Measurements from ENCODE around the gene ASNSD1. TPM values are rescaled to one million over a fixed set of nuclear protein-coding genes. Genes with fewer than 3 reads are reported as not detected.

Gene ASNSD1
- polyA plus RNA-seq, 1 of the 3 experiments (the other 2 are of a cell fraction) = 15.5 TPM

DNA sequence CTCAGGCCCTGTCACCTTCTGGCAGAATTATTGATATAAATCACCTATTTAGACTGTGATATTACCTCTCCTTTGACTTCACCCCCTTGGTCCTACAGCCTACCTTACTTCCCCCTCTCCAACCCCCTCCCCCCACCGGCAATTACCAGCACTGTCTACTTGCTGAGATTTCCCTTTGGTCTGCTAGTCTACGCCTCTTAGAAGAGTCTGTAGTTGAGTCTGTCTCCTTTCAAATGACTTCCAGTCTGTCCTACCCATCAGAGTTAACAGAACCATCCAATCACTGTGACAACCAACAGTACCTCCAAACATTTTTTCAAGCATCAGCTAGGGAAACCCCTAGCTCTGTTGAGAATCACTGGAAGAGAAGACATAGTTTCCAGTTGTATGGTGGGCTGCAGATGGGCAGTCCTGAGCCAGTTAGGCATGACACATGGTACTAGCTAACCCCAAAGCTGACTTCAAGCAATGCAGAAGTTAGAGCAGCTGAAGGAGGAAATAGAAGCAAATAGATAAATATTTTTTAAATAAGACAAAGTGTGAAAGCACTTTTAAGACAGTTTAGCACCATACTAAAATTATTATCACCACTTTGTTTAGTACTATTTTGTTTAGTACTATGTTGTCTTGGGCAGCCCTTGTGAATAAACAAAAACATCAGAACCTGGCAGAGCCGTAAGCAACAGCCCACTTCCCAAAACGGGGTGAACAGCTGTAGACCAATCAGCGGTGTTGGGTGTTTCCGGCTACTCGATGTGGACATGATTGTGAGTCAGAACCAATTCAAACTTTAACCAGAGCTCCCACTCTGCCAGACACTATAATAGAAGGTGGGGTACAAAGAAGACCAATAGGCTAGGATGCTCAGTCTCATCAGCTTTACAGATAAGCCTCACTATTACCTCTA, 2.7 kb upstream of the ASNSD1 start:
- H3K27me3 ChIP-seq (ENCODE audit: insufficient read depth) = no peaks in the 10 kb centered on the region
- TF ChIP-seq FOXM1 (IDR thresholded peaks at IDR 0.05; ENCODE audit: low read depth) (no peak), MXI1 (IDR thresholded peaks at IDR 0.05; ENCODE audit: low read depth, low read length) (no peak), MEF2A (IDR thresholded peaks at IDR 0.05; ENCODE audit: borderline replicate concordance, low read depth) (no peak), CHD2 (IDR thresholded peaks at IDR 0.05; ENCODE audit: low read length, partially characterized antibody) (no peak)
- no peak overlapping the region for H2AFZ ChIP-seq (ENCODE audit: low read depth)
- ChIA-PET CTCF (interaction anchor here (0.6 to 4.9 kb wide), 7 partner anchors 15 to 530 kb away, joined by 3 to 60 read pairs (median 4); partner anchors contain the start of gene OSGEPL1), POLR2A (no interaction called here)
- peaks cover 22% of the 10 kb centered on the region for H3K79me2 ChIP-seq (ENCODE audit: insufficient read depth)
- no peak overlapping the region for H3K4me3 ChIP-seq (ENCODE audit: low read depth in 2 of 2, low read length in 1 of 2)
- peaks cover 0 to 6% of the 10 kb centered on the region in 2 experiments; a peak in 2 of 4 replicates for H3K4me1 ChIP-seq (ENCODE audit: control insufficient read depth in 1 of 2, insufficient read depth in 2 of 2, low read depth in 1 of 2, low read length in 1 of 2)
- no peaks in the 10 kb centered on the region for H4K20me1 ChIP-seq (ENCODE audit: insufficient read depth)
- no peak overlapping the region for H3K4me2 ChIP-seq
- no peak for DNase-seq
- H3F3A ChIP-seq (replicated peaks; ENCODE audit: insufficient read depth) = no peaks in the 10 kb centered on the region
- no peak overlapping the region for H3K9ac ChIP-seq
- H3K27ac ChIP-seq (ENCODE audit: low read depth in 2 of 2, low read length in 1 of 2) = no peak overlapping the region
- WGBS (ENCODE audit: low lambda C conversion rate) = 58% methylated on average over 7 of the region's 7 CpGs
- no peaks in the 10 kb centered on the region for H3K9me3 ChIP-seq
- peaks cover under 1% of the 10 kb centered on the region in 2 experiments for H3K36me3 ChIP-seq (replicated peaks in 1 of 2; ENCODE audit: control insufficient read depth in 1 of 2, insufficient read depth in 2 of 2, low read length in 1 of 2)
- no peaks in the 10 kb centered on the region for H3K9me2 ChIP-seq

DNA sequence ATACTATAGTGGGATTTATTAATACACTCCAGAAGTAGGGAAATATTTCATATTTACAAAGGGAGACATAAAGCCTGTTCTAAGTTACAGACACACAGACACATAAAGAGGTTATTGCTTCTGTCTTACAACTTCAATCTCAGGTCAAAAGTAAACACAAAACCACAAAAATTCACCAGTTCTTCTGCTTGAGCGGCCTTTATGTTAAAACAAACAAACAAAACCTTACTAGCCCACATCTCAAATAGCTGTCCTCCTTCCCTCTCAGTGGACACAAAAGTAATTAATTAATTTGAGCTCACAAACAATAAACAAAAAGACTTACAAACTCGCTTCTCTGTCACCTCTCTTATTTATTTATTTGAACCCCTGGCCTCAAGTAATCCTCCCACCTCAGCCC, 1.5 kb upstream of the ASNSD1 start:
- Histone ChIP-seq H3K9ac (no peak overlapping the region), H3K4me1 (ENCODE audit: control insufficient read depth in 1 of 2, insufficient read depth in 2 of 2, low read depth in 1 of 2, low read length in 1 of 2) (peaks cover 0 to 6% of the 10 kb centered on the region in 2 experiments; a peak in 3 of 4 replicates), H3F3A (replicated peaks; ENCODE audit: insufficient read depth) (no peaks in the 10 kb centered on the region), H3K79me2 (ENCODE audit: insufficient read depth) (peaks cover 34% of the 10 kb centered on the region), H3K27me3 (ENCODE audit: insufficient read depth) (no peaks in the 10 kb centered on the region), H3K9me3 (no peaks in the 10 kb centered on the region), H3K36me3 (replicated peaks in 1 of 2; ENCODE audit: control insufficient read depth in 1 of 2, insufficient read depth in 2 of 2, low read length in 1 of 2) (peaks cover 7 to 11% of the 10 kb centered on the region in 2 experiments), H3K27ac (ENCODE audit: low read depth in 2 of 2, low read length in 1 of 2) (no peak overlapping the region), H3K4me2 (no peak overlapping the region), H4K20me1 (ENCODE audit: insufficient read depth) (no peaks in the 10 kb centered on the region), H3K4me3 (ENCODE audit: low read depth in 2 of 2, low read length in 1 of 2) (no peak overlapping the region), H3K9me2 (no peaks in the 10 kb centered on the region), H2AFZ (ENCODE audit: low read depth) (peak overlapping the region; percentile 54; the same call in 1 of the 2 replicates)
- ChIA-PET CTCF (interaction anchor here (0.6 to 6.5 kb wide), 10 partner anchors 9 to 529 kb away, joined by 3 to 99 read pairs (median 6); partner anchors contain the start of genes ANKAR and OSGEPL1), POLR2A (no interaction called here)
- WGBS (ENCODE audit: low lambda C conversion rate) = 24% methylated on average over 2 of the region's 2 CpGs
- TF ChIP-seq POLR2AphosphoS5 (IDR thresholded peaks at IDR 0.05; ENCODE audit: low read depth, low read length) = no peak
- TF ChIP-seq ZBTB33 (IDR thresholded peaks at IDR 0.05; ENCODE audit: borderline replicate concordance, low read depth) = no peak
- no peak for TF ChIP-seq FOSL2 (IDR thresholded peaks at IDR 0.05; ENCODE audit: borderline replicate concordance, low read depth)
- TF ChIP-seq EZH2phosphoT487 (IDR thresholded peaks at IDR 0.05; ENCODE audit: borderline replicate concordance, low read depth) = no peak
- no peak for TF ChIP-seq MEF2A (IDR thresholded peaks at IDR 0.05; ENCODE audit: borderline replicate concordance, low read depth)
- TF ChIP-seq, protein P1, sequence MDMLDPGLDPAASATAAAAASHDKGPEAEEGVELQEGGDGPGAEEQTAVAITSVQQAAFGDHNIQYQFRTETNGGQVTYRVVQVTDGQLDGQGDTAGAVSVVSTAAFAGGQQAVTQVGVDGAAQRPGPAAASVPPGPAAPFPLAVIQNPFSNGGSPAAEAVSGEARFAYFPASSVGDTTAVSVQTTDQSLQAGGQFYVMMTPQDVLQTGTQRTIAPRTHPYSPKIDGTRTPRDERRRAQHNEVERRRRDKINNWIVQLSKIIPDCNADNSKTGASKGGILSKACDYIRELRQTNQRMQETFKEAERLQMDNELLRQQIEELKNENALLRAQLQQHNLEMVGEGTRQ (IDR thresholded peaks at IDR 0.05; ENCODE audit: borderline replicate concordance, low read depth, low read length) = no peak
- TF ChIP-seq IRF3 (IDR thresholded peaks at IDR 0.05; ENCODE audit: low read depth, low read length) = no peak
- no peak for TF ChIP-seq TEAD4 (IDR thresholded peaks at IDR 0.05; ENCODE audit: borderline replicate concordance, insufficient read depth)
- TF ChIP-seq CTCF (IDR thresholded peaks at IDR 0.05) = no peak
- TF ChIP-seq ELF1 (IDR thresholded peaks at IDR 0.05) = no peak
- TF ChIP-seq TCF12 (IDR thresholded peaks at IDR 0.05) = no peak
- no peak for TF ChIP-seq EP300 (IDR thresholded peaks at IDR 0.05; ENCODE audit: borderline replicate concordance in 1 of 2, low read depth in 1 of 2, low read length in 1 of 2)
- TF ChIP-seq PBX3 (IDR thresholded peaks at IDR 0.05) = no peak
- no peak for TF ChIP-seq YY1 (IDR thresholded peaks at IDR 0.05; ENCODE audit: low read depth)
- no peak for TF ChIP-seq FOXJ3 (CRISPR knock-in tag; IDR thresholded peaks at IDR 0.05)
- DNase-seq = no peak
